Measurements from ENCODE around the gene ARSB. TPM values are rescaled to one million over a fixed set of nuclear protein-coding genes. Genes with fewer than 3 reads are reported as not detected.

Gene ARSB
- 57.7 and 74.5 TPM in 2 replicates for total RNA-seq

GRCh38 chr5:78985116-78985724, at the start of gene ARSB:
ARSB (minus strand) TSS chr5:78985310; CDS start chr5:78985248, 62 bp downstream.

Other genes with a start within 250 kb of the ARSB start
- gene DMGDH, start 84.4 kb upstream of the ARSB start, total RNA-seq, result 1.7 and 2.1 TPM in 2 replicates
- 4.1 and 6.1 TPM in 2 replicates for gene BHMT2, start 84.5 kb upstream of the ARSB start, total RNA-seq
- gene BHMT, start 126.5 kb upstream of the ARSB start, total RNA-seq, result under 0.01 TPM in 1 of 2 replicates, not detected in the other

Data from aortic smooth muscle cell (primary cell).